HCT116 (cell line): ENCODE measurements around the gene DDX39B. TPM values are rescaled to one million over a fixed set of nuclear protein-coding genes. Genes with fewer than 3 reads are reported as not detected.

Experiments
- ATAC-seq: fragments of 200-7000 bp; cut with Tn5 transposase; 2 replicates; pipeline ENCODE4 v1.9.1; 2020; ENCODE audit warnings: mild to moderate bottlenecking, moderate library complexity
- BruUV-seq: library from RNA; stranded (reverse); fragments of 400-500 nt; replicated peaks from 2 replicates; lab custom pipeline; 2021; lab: Mats Ljungman, UMichigan
- CTCF ChIA-PET: fragments of 300-600 bp; sonication (Branson Sonifier 250); formaldehyde crosslinking; loops from one replicate; lab custom pipeline; 2021; ENCODE audit warnings: antibody characterized with exemption; lab: Charles Lee
- POLR2A ChIA-PET: fragments of 300-600, 350-600 bp; sonication (Branson Sonifier 250); formaldehyde crosslinking; loops from one replicate; lab custom pipeline; 2021; ENCODE audit warnings: antibody characterized with exemption; lab: Charles Lee
- RAD21 ChIA-PET, 2 experiments: fragments of 300-600 bp; sonication (Branson Sonifier 250); formaldehyde crosslinking; loops; one replicate each; lab custom pipeline; 2023; ENCODE audit warnings: low total read pairs in 2 of 2; ENCODE audit not compliant: uncharacterized antibody in 2 of 2, unreplicated experiment in 2 of 2, low non-redundant PET in 1 of 2; lab: Charles Lee
- DNase-seq: peaks from one replicate; pipeline ENCODE4 v3.0.0-alpha.2; 2010; ENCODE audit warnings: low read depth, low spot score
- H2AFZ ChIP-seq: fragments of 200-600 bp; shearing (Covaris generic), sonication (generic); 2 replicates; pipeline ENCODE4 v1.6.1; 2017; ENCODE audit warnings: low read depth, mixed run types, mixed read lengths, antibody characterized with exemption, low read length; ENCODE audit not compliant: poor library complexity, severe bottlenecking
- H3K27ac ChIP-seq: 2 replicates; pipeline ENCODE4 v1.5.1; 2012; ENCODE audit warnings: low read depth, low read length
- H3K27me3 ChIP-seq: fragments of 200-600 bp; sonication (generic); 2 replicates; pipeline ENCODE4 v1.6.1; 2016; ENCODE audit warnings: mixed run types, low read length, mixed read lengths; ENCODE audit not compliant: insufficient read depth
- H3K36me3 ChIP-seq, 2 experiments: fragments of 200-500 bp in 1 of 2; fragments of 200-600 bp in 1 of 2; sonication (Bioruptor generic) in 1 of 2; sonication (generic) in 1 of 2; 2 replicates each; pipeline versions ENCODE4 v1.5.1 to v1.6.1; 2014 to 2016; ENCODE audit warnings: low read length in 2 of 2, inconsistent platforms in 1 of 2, mixed read lengths in 1 of 2, mixed run types in 1 of 2; ENCODE audit not compliant: insufficient read depth in 2 of 2, control insufficient read depth in 1 of 2
- H3K4me1 ChIP-seq, 2 experiments: fragments of 200-600 bp in 1 of 2; sonication (generic) in 1 of 2; 2 replicates each; pipeline versions ENCODE4 v1.5.1 to v1.6.1; 2012 to 2017; ENCODE audit warnings: low read length in 2 of 2, inconsistent platforms in 1 of 2, mild to moderate bottlenecking in 1 of 2, mixed read lengths in 1 of 2, mixed run types in 1 of 2, moderate library complexity in 1 of 2; ENCODE audit not compliant: insufficient read depth in 2 of 2, control insufficient read depth in 1 of 2
- H3K4me2 ChIP-seq: fragments of 200-600 bp; sonication (generic); 2 replicates; pipeline ENCODE4 v1.6.1; 2017; ENCODE audit warnings: mixed run types, low read length, mixed read lengths
- H3K4me3 ChIP-seq, 2 experiments: fragments of 200-600 bp in 1 of 2; sonication (generic) in 1 of 2; replicated peaks in 1 of 2; 2 replicates each; pipeline ENCODE4 v1.5.1; 2011 to 2016; ENCODE audit warnings: low read length in 2 of 2, control low read depth in 1 of 2, low read depth in 1 of 2, mild to moderate bottlenecking in 1 of 2, mixed read lengths in 1 of 2, mixed run types in 1 of 2
- H3K79me2 ChIP-seq: fragments of 200-600 bp; sonication (generic); 2 replicates; pipeline ENCODE4 v1.6.1; 2017; ENCODE audit warnings: mild to moderate bottlenecking, mixed run types, low read length, moderate library complexity, mixed read lengths; ENCODE audit not compliant: insufficient read depth
- H3K9ac ChIP-seq: fragments of 200-600 bp; sonication (generic); 2 replicates; pipeline ENCODE4 v1.6.1; 2016; ENCODE audit warnings: low read length, mixed read lengths
- H3K9me2 ChIP-seq: fragments of 200-600 bp; sonication (generic), shearing (Covaris generic); 2 replicates; pipeline ENCODE4 v1.6.1; 2017; ENCODE audit warnings: mixed run types, mild to moderate bottlenecking, moderate library complexity; ENCODE audit not compliant: insufficient read depth
- H3K9me3 ChIP-seq, 2 experiments: fragments of 200-500 bp in 1 of 2; fragments of 200-600 bp in 1 of 2; sonication (Bioruptor generic) in 1 of 2; sonication (generic) in 1 of 2; 2 replicates each; pipeline ENCODE4 v1.6.1; 2014 to 2017; ENCODE audit warnings: low read length in 2 of 2, mixed read lengths in 2 of 2, inconsistent platforms in 1 of 2, low read depth in 1 of 2, mild to moderate bottlenecking in 1 of 2, mixed run types in 1 of 2, moderate library complexity in 1 of 2; ENCODE audit not compliant: control insufficient read depth in 1 of 2, insufficient read depth in 1 of 2
- H4K20me1 ChIP-seq: fragments of 200-600 bp; sonication (generic), shearing (Covaris generic); 2 replicates; pipeline ENCODE4 v1.6.1; 2017; ENCODE audit warnings: mixed run types, mild to moderate bottlenecking, moderate library complexity; ENCODE audit not compliant: insufficient read depth
- CBX3 ChIP-seq: IDR thresholded peaks from 2 replicates; pipeline ENCODE4 v1.6.1; 2012; ENCODE audit warnings: low read depth
- CEBPB ChIP-seq: IDR thresholded peaks from 2 replicates; pipeline ENCODE4 v1.6.1; 2012; ENCODE audit warnings: low read depth
- EGR1 ChIP-seq: IDR thresholded peaks from 2 replicates; pipeline ENCODE4 v1.6.1; 2012; ENCODE audit warnings: low read depth
- FOSL1 ChIP-seq: IDR thresholded peaks from 2 replicates; pipeline ENCODE4 v1.6.1; 2012; ENCODE audit warnings: low read depth
- JUND ChIP-seq: IDR thresholded peaks from 2 replicates; pipeline ENCODE4 v1.6.1; 2012
- POLR2A ChIP-seq: IDR thresholded peaks from 2 replicates; pipeline ENCODE4 v1.7.0; 2011; ENCODE audit warnings: borderline replicate concordance; ENCODE audit not compliant: insufficient read depth, insufficient read length; ENCODE audit errors: extremely low read depth
- POLR2AphosphoS5 ChIP-seq: IDR thresholded peaks from 2 replicates; pipeline ENCODE4 v1.6.1; 2011; ENCODE audit warnings: mild to moderate bottlenecking, low read depth, low read length, moderate library complexity
- SP1 ChIP-seq: IDR thresholded peaks from 2 replicates; pipeline ENCODE4 v1.6.1; 2012; ENCODE audit warnings: low read depth
- SRF ChIP-seq: IDR thresholded peaks from 2 replicates; pipeline ENCODE4 v1.6.1; 2012; ENCODE audit warnings: low read depth
- TCF7L2 ChIP-seq: IDR thresholded peaks from 2 replicates; pipeline ENCODE4 v1.7.0; 2011; ENCODE audit warnings: borderline replicate concordance, inconsistent platforms; ENCODE audit not compliant: insufficient read depth, insufficient read length; ENCODE audit errors: extremely low read depth
- ZFX ChIP-seq: fragments of 450-650 bp; IDR thresholded peaks from 2 replicates; pipeline ENCODE4 v1.6.1; 2017
- intact Hi-C: fragments of 100-400 bp; cut with micrococcal nuclease; formaldehyde crosslinking; loops from 2 replicates; pipeline ENCODE4 v1.10.0; 2022
- total RNA-seq: library from RNA; stranded (reverse); gene quantifications from one replicate; pipeline ENCODE4 v1.2.1, GENCODE V29; 2021; ENCODE audit not compliant: unreplicated experiment
- TF ChIP-seq, protein P1 (sequence below): IDR thresholded peaks from 2 replicates; pipeline ENCODE4 v1.6.1; 2012
- TF ChIP-seq, protein P2 (sequence below), 3 experiments: fragments of 200-600 bp in 1 of 3; sonication (generic) in 1 of 3; IDR thresholded peaks in 2 of 3; conservative IDR thresholded peaks in 1 of 3; 2 replicates each; pipeline ENCODE4 v1.5.1; 2012 to 2017; ENCODE audit warnings: low read depth in 2 of 3, low read length in 2 of 3, antibody characterized with exemption in 1 of 3, borderline replicate concordance in 1 of 3, control low read depth in 1 of 3, mild to moderate bottlenecking in 1 of 3, mixed read lengths in 1 of 3, mixed run types in 1 of 3, moderate library complexity in 1 of 3; ENCODE audit not compliant: insufficient read depth in 1 of 3
- TF ChIP-seq, protein P3 (sequence below): IDR thresholded peaks from 2 replicates; pipeline ENCODE4 v1.6.1; 2012; ENCODE audit warnings: low read depth

Gene DDX39B
- total RNA-seq, 1 experiment from 2014 or later, result 545 TPM

DNA sequence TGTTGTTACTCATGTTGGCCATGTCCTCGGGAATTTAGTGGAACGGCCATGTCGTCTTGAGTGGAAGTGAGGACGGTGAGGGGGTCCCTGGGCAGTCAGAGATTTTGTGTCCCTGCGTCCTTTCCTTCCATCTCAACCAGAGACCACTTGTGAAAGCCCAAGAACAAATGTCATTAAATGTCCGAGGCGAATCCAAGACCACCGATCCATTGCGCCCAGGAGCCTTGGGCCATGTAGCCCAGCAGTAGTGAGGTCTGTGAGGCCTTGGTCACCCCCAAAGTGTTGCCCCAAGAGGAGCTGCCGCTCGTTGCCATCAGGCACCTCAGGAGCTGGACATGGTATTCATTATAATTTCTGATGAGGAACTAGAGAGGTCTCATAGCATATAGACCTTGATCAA lies 61.2 kb downstream of the DDX39B start:
- H2AFZ ChIP-seq, result no peak overlapping the region
- RAD21 ChIA-PET, result no interaction called here
- intact Hi-C loops, result no loop called here

More for the DNA sequence above, 61.2 kb downstream of the DDX39B start:
- Histone ChIP-seq H3K79me2 (no peaks in the 10 kb centered on the region), H3K27me3 (no peaks in the 10 kb centered on the region), H3K4me3 (no peak overlapping the region), H3K9me2 (no peaks in the 10 kb centered on the region), H3K4me2 (no peak overlapping the region), H3K9me3 (no peaks in the 10 kb centered on the region), H3K36me3 (no peaks in the 10 kb centered on the region), H4K20me1 (no peaks in the 10 kb centered on the region), H3K9ac (no peak overlapping the region), H3K27ac (no peak overlapping the region), H3K4me1 (peaks cover 6 to 9% of the 10 kb centered on the region in 2 experiments)
- ChIA-PET POLR2A (no interaction called here), CTCF (no interaction called here)
- no peak for TF ChIP-seq SRF
- TF ChIP-seq POLR2A, result no peak
- TF ChIP-seq SP1, result no peak
- no peak for TF ChIP-seq JUND
- no peak for TF ChIP-seq POLR2AphosphoS5
- TF ChIP-seq, protein P1, sequence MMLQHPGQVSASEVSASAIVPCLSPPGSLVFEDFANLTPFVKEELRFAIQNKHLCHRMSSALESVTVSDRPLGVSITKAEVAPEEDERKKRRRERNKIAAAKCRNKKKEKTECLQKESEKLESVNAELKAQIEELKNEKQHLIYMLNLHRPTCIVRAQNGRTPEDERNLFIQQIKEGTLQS, result no peak
- TF ChIP-seq ZFX, result no peak
- TF ChIP-seq EGR1, result no peak
- TF ChIP-seq CEBPB, result no peak
- TF ChIP-seq FOSL1, result no peak
- TF ChIP-seq, protein P2, sequence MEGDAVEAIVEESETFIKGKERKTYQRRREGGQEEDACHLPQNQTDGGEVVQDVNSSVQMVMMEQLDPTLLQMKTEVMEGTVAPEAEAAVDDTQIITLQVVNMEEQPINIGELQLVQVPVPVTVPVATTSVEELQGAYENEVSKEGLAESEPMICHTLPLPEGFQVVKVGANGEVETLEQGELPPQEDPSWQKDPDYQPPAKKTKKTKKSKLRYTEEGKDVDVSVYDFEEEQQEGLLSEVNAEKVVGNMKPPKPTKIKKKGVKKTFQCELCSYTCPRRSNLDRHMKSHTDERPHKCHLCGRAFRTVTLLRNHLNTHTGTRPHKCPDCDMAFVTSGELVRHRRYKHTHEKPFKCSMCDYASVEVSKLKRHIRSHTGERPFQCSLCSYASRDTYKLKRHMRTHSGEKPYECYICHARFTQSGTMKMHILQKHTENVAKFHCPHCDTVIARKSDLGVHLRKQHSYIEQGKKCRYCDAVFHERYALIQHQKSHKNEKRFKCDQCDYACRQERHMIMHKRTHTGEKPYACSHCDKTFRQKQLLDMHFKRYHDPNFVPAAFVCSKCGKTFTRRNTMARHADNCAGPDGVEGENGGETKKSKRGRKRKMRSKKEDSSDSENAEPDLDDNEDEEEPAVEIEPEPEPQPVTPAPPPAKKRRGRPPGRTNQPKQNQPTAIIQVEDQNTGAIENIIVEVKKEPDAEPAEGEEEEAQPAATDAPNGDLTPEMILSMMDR (IDR thresholded peaks at IDR 0.05 in 2 of 3, conservative IDR thresholded peaks at IDR 0.05 in 1 of 3; ENCODE audit: borderline replicate concordance in 1 of 3, insufficient read depth in 1 of 3, low read depth in 2 of 3, low read length in 2 of 3), result no peak
- TF ChIP-seq TCF7L2, result no peak
- no peak for TF ChIP-seq CBX3
- TF ChIP-seq, protein P3, sequence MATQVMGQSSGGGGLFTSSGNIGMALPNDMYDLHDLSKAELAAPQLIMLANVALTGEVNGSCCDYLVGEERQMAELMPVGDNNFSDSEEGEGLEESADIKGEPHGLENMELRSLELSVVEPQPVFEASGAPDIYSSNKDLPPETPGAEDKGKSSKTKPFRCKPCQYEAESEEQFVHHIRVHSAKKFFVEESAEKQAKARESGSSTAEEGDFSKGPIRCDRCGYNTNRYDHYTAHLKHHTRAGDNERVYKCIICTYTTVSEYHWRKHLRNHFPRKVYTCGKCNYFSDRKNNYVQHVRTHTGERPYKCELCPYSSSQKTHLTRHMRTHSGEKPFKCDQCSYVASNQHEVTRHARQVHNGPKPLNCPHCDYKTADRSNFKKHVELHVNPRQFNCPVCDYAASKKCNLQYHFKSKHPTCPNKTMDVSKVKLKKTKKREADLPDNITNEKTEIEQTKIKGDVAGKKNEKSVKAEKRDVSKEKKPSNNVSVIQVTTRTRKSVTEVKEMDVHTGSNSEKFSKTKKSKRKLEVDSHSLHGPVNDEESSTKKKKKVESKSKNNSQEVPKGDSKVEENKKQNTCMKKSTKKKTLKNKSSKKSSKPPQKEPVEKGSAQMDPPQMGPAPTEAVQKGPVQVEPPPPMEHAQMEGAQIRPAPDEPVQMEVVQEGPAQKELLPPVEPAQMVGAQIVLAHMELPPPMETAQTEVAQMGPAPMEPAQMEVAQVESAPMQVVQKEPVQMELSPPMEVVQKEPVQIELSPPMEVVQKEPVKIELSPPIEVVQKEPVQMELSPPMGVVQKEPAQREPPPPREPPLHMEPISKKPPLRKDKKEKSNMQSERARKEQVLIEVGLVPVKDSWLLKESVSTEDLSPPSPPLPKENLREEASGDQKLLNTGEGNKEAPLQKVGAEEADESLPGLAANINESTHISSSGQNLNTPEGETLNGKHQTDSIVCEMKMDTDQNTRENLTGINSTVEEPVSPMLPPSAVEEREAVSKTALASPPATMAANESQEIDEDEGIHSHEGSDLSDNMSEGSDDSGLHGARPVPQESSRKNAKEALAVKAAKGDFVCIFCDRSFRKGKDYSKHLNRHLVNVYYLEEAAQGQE, result no peak
- no TSS peak for BruUV-seq
- DNase-seq (no peak), ATAC-seq (no peak)

Other genes with a start within 250 kb of the DDX39B start
- gene HLA-B, start 184.8 kb downstream of the DDX39B start, total RNA-seq, result 381 TPM
- 24.1 TPM for gene MICA, start 138.4 kb downstream of the DDX39B start, total RNA-seq
- gene MICB, start 43.9 kb downstream of the DDX39B start, total RNA-seq, result 21.7 TPM
- not detected for gene MCCD1, start 13.0 kb downstream of the DDX39B start, total RNA-seq
- gene ATP6V1G2, start 4.6 kb upstream of the DDX39B start, total RNA-seq, result 1.8 TPM
- gene NFKBIL1, start 5.6 kb upstream of the DDX39B start, total RNA-seq, result 26.6 TPM
- gene LTA, start 30.3 kb upstream of the DDX39B start, total RNA-seq, result 1.1 TPM
- 0.59 TPM for gene TNF, start 33.6 kb upstream of the DDX39B start, total RNA-seq
- 0.64 TPM for gene LTB, start 40.4 kb upstream of the DDX39B start, total RNA-seq
- gene LST1, start 44.3 kb upstream of the DDX39B start, total RNA-seq, result 0.69 TPM
- not detected for gene NCR3, start 51.0 kb upstream of the DDX39B start, total RNA-seq
- gene AIF1, start 73.2 kb upstream of the DDX39B start, total RNA-seq, result not detected
- 250 TPM for gene PRRC2A, start 78.7 kb upstream of the DDX39B start, total RNA-seq
- gene BAG6, start 110.7 kb upstream of the DDX39B start, total RNA-seq, result 368 TPM
- 2.2 TPM for gene APOM, start 113.9 kb upstream of the DDX39B start, total RNA-seq
- gene C6orf47, start 118.8 kb upstream of the DDX39B start, total RNA-seq, result 13.4 TPM
- gene GPANK1, start 123.0 kb upstream of the DDX39B start, total RNA-seq, result 14.8 TPM
- 210 TPM for gene CSNK2B, start 124.1 kb upstream of the DDX39B start, total RNA-seq
- gene LY6G5B, start 128.0 kb upstream of the DDX39B start, total RNA-seq, result 15.4 TPM
- gene LY6G5C, start 139.1 kb upstream of the DDX39B start, total RNA-seq, result 1.7 TPM
- 32.4 TPM for gene ABHD16A, start 161.3 kb upstream of the DDX39B start, total RNA-seq
- gene LY6G6F, start 164.9 kb upstream of the DDX39B start, total RNA-seq, result not detected
- gene LY6G6D, start 173.3 kb upstream of the DDX39B start, total RNA-seq, result not detected
- 0.54 TPM for gene LY6G6C, start 179.7 kb upstream of the DDX39B start, total RNA-seq
- 0.42 TPM for gene MPIG6B, start 181.4 kb upstream of the DDX39B start, total RNA-seq
- gene DDAH2, start 187.3 kb upstream of the DDX39B start, total RNA-seq, result 43.4 TPM
- gene CLIC1, start 194.5 kb upstream of the DDX39B start, total RNA-seq, result 432 TPM
- 90.4 TPM for gene MSH5, start 198.0 kb upstream of the DDX39B start, total RNA-seq
- gene SAPCD1, start 220.7 kb upstream of the DDX39B start, total RNA-seq, result 18.2 TPM
- gene VWA7, start 235.3 kb upstream of the DDX39B start, total RNA-seq, result 14.6 TPM